GM19467 (cell line): ENCODE measurements around the gene CACNA1B.
"Not testable (repeated sequence)": the region's sequence is repeated elsewhere in the genome, so short reads cannot be mapped to it uniquely, and the experiment has no call there.

Experiments used
- ATAC-seq: cut with Tn5 transposase; IDR thresholded peaks from one replicate; pipeline ENCODE4 v1.9.1; 2021; ENCODE audit warnings: mild to moderate bottlenecking, moderate library complexity; ENCODE audit not compliant: unreplicated experiment

Gene CACNA1B

DNA sequence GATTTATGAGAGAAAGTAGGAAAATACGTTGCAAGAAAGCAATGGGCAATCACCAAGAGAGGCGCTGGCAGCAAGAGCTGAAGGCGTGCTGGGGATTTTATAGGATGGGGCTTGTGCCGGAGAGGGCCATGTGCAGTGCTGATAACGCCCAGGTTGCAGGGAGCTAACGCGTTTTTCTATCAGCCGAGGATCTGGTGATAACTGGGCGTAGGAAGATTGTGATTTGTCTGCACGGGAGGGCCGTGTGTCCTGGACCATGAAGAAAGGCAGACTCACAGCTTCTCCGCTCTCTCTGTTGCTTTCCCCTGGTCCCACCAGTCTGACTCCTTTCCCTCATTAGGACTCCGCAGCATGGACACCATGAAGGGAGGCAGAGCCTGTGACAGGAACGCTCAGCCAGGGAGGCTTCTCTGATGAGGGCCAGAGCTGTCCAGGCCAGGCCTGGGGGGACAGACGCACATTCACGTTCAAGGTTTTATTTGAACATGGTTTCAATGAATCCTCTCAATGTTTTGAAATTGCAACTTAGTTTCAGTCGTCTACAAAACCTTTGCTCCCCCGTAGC lies 11.9 kb upstream of the CACNA1B start:
- ATAC-seq = no peak

DNA sequence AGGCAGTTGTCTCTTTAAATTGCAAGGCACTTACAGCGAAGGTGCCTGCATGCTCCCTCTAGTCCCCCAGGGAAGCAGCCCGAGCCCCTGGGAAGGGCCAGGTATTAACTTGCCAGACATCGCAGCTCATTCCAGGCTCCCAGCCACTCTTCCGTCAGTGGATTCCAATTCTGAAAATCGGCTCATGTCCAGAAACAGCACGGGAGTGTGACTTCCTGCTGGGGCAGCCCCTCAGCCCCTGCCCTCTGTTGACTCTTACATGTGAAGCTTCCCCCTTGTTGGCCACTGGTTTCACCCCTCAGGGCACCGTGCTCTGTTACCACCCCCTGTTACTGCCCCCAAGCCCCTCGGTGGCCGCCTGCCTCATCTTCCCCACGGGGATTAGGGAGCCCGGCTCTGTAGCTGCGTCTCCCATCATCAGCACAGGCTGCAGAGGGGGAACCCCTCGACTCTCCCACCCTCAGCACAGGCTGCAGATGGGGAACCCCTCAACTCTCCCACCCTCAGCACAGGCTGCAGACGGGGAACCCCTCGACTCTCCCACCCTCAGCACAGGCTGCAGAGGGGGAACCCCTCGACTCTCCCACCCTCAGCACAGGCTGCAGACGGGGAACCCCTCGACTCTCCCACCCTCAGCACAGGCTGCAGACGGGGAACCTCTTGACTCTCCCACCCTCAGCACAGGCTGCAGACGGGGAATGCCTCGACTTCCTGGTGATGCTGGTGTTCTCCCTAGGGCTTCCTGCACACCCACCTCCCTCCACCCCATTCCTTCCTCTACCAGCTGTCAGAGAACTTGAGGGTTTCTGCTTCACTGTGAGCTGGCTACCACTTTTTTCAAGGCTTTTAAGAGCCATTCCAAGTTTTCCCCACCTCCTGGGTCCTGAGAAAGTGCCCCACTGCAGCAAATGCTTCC lies 11.1 kb upstream of the CACNA1B start:
- no peak for ATAC-seq

DNA sequence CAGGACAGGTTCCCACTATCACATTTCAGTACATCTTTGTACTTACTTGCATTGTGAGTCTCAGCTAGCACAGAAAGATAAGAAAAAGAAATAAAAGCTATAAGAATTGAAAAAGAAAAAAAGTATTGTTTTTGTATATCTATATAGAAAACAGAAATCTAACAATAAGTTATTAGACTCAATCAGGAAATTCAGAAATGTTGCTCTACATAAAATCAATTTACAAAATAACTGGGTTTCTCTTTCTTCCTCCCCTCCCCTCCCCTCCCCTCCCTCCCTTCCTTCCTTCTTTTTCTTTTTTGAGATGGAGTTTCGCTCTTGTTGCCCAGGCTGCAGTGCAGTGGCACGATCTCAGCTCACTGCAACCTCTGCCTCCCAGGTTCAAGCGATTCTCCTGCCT lies 7.2 kb upstream of the CACNA1B start:
- ATAC-seq = no peak

DNA sequence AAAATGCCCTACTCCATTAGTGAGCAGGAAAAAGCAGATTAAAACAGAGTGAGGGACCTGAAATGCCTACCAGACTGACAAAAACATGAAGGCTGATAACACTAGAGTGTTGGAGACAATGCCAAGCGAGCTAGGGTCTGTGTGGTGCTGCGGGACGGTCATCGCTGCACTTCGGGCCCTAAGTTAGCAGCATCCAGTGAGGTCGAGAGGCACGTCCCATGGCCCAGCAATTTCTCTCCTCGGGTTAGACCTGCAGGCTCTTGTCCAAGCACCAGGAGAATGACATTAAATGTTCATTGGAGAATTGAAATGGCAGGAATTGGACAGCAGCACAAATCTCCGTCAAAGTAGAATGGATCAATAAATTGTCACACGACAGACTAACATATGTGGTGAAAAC lies 5.3 kb upstream of the CACNA1B start:
- no peak for ATAC-seq

DNA sequence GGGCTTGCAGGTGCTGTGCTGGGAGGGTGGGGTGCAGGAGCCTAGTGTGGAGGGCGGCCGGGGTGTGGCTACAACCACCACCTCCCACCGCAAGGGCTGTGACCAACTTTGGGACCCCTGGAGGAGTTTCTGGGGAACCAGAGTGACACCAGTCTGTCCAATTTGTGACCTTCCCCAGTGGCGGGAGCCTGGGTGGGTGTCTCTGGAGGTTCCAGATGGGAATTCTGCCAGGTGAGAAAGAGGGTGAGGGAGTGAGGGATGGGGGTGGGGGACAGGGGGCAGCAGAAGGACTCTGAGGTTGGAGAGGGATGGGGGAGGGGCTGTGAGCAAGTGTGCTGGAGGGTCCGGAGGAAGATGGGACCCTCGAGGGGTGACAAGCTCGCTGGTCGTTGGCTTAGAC lies 4.2 kb upstream of the CACNA1B start:
- no peak for ATAC-seq

DNA sequence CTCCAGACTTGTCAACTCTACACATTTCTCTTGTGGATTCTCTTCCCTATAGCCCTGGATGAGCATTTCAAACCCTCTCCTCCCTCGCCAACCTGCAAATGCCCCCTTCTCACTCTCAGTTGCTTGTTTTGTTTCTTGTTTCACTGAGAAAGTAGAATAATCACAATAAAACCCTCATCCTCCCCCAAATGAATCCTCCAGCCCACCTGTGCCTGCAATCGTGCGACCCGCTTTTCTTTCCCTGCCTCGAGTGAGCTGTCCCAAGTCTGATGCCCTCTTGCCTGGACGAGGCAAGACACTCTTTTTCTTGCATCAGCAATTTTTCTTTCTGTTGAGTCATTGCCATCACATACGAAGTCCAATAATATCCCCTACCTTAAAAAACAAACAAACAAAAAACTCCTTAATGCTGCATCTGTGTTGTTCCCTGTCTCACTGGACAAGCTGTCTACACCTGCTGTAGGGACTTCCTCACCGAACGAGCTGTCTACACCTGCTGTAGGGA lies 3.7 kb upstream of the CACNA1B start:
- ATAC-seq = no peak

DNA sequence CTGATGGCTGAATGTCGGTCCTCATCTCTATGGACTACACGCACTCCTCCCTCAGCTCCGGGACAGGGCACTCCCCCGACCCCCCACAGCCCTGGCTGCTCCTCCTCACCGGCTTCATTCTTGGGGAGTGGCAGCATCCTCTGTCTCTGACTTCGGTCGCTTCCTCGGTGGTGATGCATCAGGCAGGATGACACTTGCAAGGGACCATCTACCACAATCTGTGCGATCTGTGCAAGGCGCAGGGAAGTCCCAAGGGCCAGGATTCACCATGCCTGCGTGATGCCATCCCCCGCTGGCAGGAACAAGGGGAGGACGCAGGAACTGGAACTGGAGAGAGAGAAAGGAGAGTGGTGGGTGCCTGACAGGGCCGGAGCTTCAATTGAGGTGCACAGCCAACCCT lies 2.2 kb upstream of the CACNA1B start:
- ATAC-seq = no peak

DNA sequence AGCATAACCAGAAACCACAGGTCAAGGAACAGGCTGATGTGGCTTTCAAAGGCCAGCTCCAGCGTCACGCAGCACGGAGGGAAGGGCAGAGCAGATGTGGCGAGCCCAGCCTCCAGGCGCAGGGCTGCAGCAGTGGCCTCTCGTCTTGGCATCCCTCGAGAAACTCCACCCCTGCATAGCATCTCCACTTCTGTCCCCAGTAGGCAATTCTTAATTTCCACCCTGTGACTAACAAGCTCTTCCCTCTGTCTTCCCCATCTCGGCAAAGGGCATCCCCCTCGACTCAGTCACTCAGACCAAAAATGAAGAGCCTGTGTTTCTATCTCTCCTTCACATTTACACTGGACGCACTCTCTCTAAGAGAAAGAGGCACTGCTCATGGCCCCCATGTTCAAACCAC lies 1.7 kb upstream of the CACNA1B start:
- no peak for ATAC-seq

DNA sequence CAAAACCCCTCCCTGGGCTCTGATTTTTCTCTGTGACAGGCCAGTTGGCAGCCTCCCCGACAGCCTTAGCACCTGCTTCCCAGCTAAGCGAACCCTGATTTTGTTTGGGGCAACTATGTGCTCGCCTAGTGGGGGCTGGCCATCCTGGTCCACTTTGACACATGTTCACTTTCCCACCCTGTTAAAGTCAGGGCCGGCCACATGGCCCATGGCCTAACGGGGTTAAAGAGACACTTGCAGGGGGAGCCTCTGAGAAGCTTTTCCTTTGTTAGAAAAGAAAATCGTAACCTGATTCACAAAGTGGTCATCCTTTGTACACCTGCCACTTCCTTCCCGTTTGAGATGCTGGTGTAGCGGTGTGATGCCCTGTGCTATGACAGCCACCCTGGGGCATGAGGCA lies 1.3 kb upstream of the CACNA1B start:
- no peak for ATAC-seq

DNA sequence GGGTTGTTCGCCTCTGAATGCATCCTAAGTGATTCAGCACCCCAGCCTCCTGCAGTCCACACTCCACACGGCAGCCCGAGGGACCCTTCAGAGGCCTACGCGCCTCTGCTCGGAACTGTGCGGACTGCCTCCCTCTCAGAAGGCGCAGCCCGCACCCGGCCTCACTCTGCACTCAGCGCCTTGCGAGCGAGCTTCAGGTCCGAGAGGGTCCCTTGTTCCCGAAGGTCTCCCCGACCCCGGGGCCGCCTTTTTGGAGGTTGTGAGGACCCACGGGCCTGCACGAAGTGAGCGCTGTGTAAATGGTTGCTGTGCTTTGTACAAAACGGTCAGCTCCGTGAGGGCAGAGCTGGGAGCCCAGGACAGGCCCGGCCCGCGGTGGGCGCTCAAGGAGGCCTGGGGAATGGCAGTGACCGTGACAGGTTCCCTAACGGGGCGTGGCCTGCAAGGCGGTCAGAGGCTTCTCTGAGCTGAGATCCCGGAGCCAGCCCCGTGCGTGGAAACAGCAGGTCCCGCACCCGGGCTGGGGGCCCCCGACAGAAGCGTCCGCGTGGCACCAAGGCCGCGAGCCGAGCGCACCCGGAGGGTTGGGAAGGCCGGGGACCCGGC lies 698 bp upstream of the CACNA1B start:
- no peak for ATAC-seq

DNA sequence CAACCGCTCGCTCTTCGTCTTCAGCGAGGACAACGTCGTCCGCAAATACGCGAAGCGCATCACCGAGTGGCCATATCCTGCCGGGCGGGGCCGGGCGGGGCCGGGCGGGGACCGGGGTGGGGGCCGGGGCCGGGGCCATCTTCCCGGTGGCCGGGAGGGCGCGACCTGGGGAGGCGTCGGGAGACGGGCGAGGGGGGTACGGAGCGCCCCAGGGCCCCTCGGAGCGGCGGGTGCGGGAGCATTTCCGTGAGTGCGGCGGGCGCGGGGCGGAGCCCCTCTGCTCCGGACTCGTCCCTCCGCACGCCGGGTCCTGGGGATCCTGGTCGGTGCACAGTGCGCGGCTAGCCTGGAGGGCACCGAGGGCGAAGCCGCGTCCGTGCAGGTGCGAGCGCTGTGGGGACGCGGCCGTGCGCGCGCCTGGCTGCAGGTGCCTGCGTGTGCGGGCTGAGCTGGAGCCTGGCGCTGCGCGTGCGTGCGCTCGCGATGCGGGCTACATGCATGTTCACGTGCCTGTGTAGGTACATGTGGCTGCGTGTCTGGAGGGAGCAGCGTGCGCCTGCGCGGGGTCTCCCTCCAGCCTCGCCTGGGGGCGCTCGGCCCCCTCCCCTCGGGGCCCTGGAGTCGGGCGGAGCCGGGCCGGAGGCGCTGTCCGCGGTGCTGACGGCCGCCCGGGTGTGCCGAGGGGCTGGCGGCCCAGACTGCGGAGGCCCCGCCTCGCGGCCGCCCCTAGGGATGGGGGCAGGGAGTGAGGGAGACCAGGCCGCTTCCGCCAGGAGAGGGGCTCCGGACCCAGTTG lies 762 bp downstream of the CACNA1B start:
- no peak for ATAC-seq

DNA sequence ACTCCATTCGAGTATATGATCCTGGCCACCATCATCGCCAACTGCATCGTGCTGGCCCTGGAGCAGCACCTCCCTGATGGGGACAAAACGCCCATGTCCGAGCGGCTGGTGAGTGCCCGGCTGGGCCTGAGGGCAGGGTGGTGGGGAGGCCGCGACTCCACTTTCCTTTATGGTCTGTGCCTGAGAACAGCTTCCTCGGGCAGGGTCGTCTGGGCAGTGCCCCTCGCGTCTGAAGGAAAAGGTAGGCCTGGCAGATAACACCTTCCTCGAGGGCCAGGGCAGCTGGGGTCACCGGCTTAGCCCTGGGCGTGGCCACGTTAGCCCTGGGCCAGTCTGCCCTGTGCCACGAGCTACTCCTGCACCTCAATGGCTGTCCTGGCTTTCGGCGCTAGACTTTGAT lies 1.5 kb downstream of the CACNA1B start:
- no peak for ATAC-seq

DNA sequence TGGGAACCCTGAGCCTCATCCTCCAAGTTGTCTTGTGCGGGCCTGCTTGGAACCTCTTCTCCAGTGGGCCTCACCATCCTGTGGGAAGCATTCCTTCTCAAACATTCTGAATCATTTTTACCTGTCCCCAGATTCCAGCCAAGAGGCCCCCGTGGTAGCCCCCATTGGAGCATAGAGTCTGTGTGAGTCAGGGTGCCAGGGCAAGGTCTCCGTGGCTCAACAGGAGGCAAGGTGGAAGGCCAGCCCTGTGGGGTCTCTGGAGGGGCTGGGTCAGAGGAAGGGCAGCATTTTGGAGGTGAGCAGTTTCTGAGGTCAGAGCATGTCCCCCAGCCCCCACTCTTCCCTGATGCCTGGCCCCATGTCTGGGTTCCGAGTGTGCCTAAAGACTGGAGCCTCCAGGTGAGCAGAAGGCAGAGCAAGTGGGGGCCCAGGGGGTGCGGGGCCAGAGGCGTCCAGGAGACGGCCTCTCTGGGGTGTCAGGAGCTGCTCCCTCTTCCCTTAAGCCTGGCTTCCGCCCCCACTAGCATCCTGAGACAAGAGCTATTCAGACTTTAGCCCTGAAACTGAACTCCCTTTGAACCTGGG lies 2.1 kb downstream of the CACNA1B start:
- ATAC-seq = no peak

DNA sequence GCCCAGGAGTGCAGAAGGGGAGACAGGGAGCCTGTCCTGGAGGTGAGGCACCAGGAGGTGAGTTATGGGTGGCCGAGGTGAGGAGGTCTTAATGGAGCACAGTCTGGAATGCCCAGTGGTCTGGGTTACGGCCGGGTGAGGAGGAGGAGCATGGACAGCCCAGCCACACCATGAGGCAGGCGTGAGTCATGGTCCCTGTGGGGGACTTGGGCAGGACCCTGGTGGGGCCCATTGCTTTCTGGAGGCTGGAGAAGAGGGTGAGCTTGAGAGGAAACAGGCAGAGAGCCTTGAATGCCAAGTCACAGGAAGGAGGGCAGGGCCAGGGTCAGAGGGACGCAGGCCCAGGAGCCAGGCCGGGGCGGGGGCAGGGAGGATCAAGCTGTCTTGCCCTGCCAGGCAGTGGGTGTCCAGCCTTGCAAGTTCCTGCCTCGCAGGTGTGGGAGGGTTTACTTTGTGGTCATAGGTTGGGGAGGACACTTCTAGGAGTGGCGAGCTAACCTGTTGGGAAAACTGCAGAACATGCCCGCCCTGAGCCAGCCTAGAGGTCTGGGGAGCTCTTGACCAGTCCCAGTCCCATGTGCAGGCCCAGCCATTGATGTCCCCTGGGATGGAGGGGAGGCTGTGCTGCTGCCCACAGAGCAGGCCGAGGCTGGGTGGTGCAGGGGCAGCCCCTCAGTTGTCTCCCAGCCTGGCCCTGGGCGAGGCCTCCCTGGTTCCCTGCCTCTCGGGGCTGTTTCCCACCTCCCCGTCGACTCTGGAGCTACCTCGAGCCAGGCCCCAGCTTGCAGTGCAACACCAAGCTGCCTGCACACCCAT lies 2.8 kb downstream of the CACNA1B start:
- no peak for ATAC-seq

DNA sequence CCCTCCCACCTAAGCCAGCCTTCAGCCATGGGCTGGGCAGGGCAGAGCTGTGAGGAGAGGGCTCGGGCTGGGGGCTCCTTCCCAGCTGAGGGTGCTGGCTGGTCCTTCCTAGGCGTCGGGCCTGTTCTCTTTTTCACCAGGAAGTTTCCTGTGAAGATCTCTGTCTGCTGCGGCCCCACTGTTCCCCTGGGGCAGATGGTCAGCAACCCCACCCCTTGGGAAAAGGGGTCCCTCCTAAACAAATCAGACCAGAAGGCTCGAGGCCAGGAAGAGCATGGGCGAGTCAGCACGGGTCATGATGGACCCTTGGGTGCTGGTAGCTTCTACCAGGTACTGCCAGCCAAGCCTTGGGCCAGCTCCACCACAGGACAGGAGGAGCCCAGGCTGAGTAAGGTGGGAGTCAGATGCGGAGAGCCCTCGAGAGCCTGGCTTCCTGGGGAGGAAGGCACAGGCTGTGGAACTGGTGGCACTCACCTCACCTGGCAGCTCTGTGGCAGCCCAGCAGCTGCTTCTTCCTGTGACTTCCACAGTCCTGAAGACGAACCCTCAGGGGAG lies 3.5 kb downstream of the CACNA1B start:
- no peak for ATAC-seq

DNA sequence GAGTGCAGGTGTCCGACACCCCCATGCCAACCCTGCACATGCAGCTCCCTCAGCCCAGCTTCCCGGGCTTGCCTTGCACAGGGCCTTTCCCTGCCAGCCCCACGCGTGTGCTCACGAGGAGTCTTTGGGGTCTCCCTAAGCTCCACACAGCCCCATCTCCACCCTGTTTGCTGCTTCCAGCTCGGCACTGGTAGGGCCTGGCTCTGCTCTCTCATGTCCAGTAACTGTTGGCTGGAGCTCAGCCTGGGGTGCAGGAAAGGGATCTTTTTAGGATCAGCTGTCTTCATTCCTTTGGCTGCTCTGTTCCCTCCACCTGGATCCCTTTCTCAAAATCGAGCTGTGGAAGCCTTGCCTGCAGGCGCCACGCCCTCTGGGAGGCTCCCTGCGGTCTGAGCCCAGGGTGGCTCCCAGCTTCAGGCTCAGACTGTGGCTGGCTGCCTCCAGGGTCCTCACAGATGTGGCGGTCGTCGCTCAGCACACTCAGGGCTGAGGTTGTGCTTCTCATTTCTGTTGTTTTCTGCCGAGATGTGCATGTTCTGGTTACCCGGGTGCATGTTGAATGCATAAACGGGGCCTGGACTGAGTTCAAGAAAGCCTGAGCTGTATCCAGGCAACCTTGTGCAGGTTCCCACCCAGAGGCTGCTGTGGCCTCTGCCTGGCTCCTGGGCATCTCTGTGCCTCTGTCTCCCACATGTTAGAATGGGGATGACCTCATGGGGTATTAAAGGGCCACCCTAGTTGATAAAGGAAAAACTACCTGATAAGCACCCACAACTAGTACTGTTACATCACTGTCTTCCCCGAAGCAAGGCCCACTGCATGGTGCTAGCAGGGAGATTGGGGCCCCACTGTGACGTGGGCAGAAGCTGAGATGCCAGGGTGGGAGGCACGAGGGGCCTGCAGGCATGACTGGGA lies 4.3 kb downstream of the CACNA1B start:
- no peak for ATAC-seq

DNA sequence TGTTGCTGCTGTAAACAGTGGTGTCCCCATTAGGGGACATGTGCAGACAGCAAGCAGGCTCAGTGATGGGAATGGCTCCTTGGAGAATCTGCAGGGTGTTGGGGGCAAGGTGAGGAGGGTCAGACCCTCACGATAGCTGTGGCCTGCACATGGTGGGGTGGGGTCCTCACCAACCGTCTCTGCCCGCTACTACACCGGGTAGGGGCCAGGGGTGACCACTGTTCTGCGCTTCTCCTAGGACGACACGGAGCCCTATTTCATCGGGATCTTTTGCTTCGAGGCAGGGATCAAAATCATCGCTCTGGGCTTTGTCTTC lies 4.9 kb downstream of the CACNA1B start:
- no peak for ATAC-seq

DNA sequence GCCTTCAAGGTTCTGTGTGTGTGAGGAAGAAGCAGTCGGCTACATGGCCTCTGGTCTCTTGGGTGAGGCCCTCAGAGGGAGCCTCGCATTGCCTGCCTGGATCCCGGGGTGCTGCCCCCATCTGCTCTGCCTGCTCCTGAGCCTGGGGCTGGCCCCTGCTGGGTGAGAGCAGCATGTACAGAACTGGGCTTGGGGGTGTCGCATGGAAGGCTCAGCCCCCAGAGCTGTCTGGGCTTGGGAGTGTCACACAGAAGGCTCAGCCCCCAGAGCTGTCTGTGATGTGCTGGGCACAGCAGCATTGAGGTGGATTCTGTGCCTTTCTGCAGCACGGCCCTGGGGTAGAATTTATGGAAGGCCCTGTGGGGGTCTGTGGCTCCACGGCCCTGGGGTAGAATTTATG lies 6.4 kb downstream of the CACNA1B start:
- ATAC-seq = not testable (repeated sequence)

DNA sequence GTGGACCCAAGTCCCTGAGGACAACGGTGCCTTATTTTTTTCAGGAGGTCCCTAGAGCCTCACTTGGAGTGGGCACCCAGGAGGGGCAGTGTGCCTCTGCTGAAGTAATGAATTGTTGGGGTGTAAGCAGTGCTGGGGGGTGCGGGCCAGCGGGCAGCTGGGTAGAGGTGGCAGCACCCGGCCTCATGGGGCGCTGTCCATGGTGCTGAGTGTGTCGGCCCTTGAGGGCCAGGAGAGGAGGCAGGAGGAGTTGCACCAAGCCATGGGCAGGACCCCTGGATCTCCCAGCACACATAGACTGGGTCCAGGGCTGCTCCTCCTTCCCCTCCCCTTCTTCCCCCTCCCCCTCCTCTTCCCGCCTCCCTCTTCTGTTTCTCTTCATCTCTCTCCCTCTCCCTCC lies 7.0 kb downstream of the CACNA1B start:
- not testable (repeated sequence) for ATAC-seq
